ENCODE measurements around the gene MANBA.
A peak's percentile ranks its signal among the peaks of the same experiment; 100 is the strongest.

MANBA gene

DNA sequence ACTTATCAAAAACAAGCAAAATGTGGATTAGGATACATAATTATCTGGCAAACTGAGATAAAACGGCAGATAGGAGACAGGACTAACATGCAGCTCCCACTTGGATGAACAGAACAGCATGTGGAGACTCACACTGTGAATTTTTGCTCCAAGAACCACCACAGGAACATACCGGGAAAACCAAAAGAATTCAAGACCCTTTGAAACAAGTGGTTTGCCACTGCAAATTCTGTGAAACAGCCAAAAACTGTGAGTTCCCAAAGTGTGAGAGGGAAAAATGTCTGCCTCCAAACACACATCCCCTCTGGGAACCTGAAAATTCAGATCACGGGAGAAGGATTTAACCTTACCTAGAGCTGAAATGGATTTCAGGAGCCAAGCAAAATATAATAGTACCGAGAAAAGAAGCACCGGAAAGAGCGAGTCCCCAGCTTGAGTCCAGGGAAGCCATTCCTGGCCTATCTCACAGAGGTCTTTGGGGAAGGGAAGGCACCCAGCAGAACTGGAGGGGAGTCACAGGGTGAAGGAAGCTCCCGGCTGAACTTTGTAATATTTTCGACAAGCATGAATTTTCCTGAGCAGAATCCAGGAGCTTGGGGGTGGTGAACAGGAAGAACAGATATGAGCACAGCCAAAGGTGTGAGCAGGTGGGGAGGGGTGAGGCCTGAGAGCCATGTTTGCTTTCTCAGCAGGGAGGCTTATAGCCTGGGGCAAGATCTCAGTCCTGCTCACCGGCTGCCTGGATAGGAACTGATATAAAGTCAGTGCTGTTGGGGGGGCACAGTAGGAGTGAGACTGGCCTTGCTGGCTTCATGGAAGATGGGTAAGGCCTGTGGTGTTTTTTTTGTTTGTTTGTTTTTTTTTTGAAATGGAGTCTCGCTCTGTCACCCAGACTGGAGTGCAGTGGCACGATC, 23.9 kb downstream of the MANBA start:
- 98% methylated on average over 8 of the region's 11 CpGs for WGBS (ENCODE audit: insufficient coverage)
- no peak overlapping the region for H3K27ac ChIP-seq (ENCODE audit: insufficient read depth in 1 of 2, low read depth in 1 of 2, low read length in 2 of 2, poor library complexity in 1 of 2, severe bottlenecking in 2 of 2)
- H3K4me1 ChIP-seq (ENCODE audit: control extremely low read depth in 1 of 4, control insufficient read depth in 4 of 4, insufficient read depth in 4 of 4, low read length in 3 of 4), result peaks cover 0 to 18% (median 14%) of the 10 kb centered on the region in 4 experiments
- ChIA-PET CTCF (interaction anchor here (0.6 to 2.8 kb wide), 2 partner anchors 12 to 1415 kb away, joined by 3 to 8 read pairs; no protein-coding TSS in a partner anchor), POLR2A (no interaction called here)
- H3K27me3 ChIP-seq (replicated peaks in 2 of 5; ENCODE audit: control insufficient read depth in 4 of 5, insufficient read depth in 5 of 5, low read length in 4 of 5), result no peaks in the 10 kb centered on the region
- no peak for DNase-seq
- peaks cover 0 to 34% (median 21%) of the 10 kb centered on the region in 4 experiments for H3K36me3 ChIP-seq (ENCODE audit: control insufficient read depth in 4 of 4, insufficient read depth in 4 of 4, low read length in 3 of 4)
- H3K4me3 ChIP-seq (ENCODE audit: control insufficient read depth in 1 of 7, extremely low read depth in 1 of 7, insufficient read depth in 4 of 7, low read depth in 2 of 7, low read length in 6 of 7), result no peak overlapping the region
- peaks cover 0 to 29% (median 9%) of the 10 kb centered on the region in 5 experiments for H3K9me3 ChIP-seq (ENCODE audit: control extremely low read depth in 1 of 5, control insufficient read depth in 4 of 5, insufficient read depth in 2 of 5, low read depth in 1 of 5, low read length in 4 of 5)

DNA sequence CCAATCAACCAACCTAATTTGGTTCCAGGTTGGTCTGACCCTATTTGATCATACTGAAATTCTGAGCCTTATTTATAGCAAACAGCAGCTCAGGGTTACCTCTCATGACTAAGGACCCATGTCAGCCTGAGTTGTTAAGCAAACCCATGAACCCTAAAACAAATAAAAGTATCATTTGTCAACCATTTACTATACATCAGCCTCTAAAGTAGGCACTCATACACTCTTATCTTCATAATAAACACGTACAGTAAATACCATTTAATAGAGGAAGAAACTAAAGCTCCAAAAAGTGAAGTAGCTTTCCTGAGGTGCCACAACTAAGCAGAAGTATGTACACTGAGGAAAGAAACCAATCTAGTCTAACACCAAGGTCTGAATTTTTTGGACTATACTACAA, 25.2 kb downstream of the MANBA start:
- peak in 2 of 3 donors; percentile 43 to 47 for DNase-seq
- CTCF ChIA-PET, result interaction anchor here (1.4 to 2.8 kb wide), 3 partner anchors 10 to 25 kb away, joined by 3 to 8 read pairs (median 5); partner anchors contain the start of gene MANBA
- Histone ChIP-seq H3K9me3 (ENCODE audit: control extremely low read depth in 1 of 5, control insufficient read depth in 4 of 5, insufficient read depth in 2 of 5, low read depth in 1 of 5, low read length in 4 of 5) (peaks cover 0 to 36% (median 20%) of the 10 kb centered on the region in 5 experiments), H3K27ac (ENCODE audit: insufficient read depth in 1 of 2, low read depth in 1 of 2, low read length in 2 of 2, poor library complexity in 1 of 2, severe bottlenecking in 2 of 2) (peak overlapping the region in 1 of 2 experiments; percentile 65), H3K4me1 (ENCODE audit: control extremely low read depth in 1 of 4, control insufficient read depth in 4 of 4, insufficient read depth in 4 of 4, low read length in 3 of 4) (peaks cover 0 to 18% (median 14%) of the 10 kb centered on the region in 4 experiments), H3K36me3 (ENCODE audit: control insufficient read depth in 4 of 4, insufficient read depth in 4 of 4, low read length in 3 of 4) (peaks cover 0 to 41% (median 31%) of the 10 kb centered on the region in 4 experiments), H3K27me3 (replicated peaks in 2 of 5; ENCODE audit: control insufficient read depth in 4 of 5, insufficient read depth in 5 of 5, low read length in 4 of 5) (no peaks in the 10 kb centered on the region), H3K4me3 (ENCODE audit: control insufficient read depth in 1 of 7, extremely low read depth in 1 of 7, insufficient read depth in 4 of 7, low read depth in 2 of 7, low read length in 6 of 7) (no peak overlapping the region)
- WGBS (ENCODE audit: insufficient coverage), result 83% methylated on average over 1 of the region's 1 CpG
- POLR2A ChIA-PET, result interaction anchor here (1.2 to 1.9 kb wide), 2 partner anchors 25 to 88 kb away, joined by 3 to 4 read pairs; partner anchors contain the start of gene MANBA

DNA sequence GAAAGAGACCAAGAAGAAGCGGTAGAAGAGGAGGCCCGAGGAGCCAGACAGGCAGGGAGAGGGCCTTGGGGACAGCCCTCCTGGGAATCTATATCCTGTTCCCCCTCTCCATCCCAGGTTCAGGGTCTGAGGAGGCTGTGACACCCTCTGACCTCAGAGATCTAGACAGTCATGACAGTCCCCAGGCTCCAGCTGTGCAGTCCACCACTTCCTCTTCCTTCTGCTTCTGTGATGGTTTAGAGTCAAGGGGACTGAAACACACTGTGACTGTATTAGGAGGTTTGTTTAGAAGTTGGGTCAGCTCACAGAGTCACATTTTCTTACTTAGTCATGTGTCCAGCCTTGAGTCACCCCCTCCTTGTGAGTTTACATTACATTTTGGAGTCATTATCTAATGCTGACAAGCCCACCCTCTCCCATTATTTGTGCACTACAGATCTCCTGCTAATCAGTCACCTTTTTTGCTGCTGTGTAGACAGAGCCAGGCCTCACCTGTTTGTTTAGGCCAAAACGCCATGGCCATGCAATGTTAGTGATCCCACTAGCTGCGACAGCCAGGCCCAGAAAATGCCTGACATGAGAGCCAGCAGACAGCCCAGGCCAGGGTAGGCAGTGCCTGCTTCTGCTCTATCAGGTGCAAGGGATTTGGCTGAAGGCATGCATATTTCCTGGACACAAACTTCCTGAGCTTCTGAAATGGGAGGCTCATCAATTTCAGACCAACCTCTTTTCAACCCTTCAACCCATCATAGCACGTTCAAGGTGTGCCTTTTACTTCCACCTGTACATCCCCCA, 26.0 kb downstream of the MANBA start:
- no peak overlapping the region for H3K4me3 ChIP-seq (ENCODE audit: control insufficient read depth in 1 of 7, extremely low read depth in 1 of 7, insufficient read depth in 4 of 7, low read depth in 2 of 7, low read length in 6 of 7)
- POLR2A ChIA-PET, result interaction anchor here (0.8 to 1.9 kb wide), 3 partner anchors 26 to 89 kb away, joined by 3 to 4 read pairs (median 3); partner anchors contain the start of gene MANBA
- peaks cover 0 to 18% (median 14%) of the 10 kb centered on the region in 4 experiments for H3K4me1 ChIP-seq (ENCODE audit: control extremely low read depth in 1 of 4, control insufficient read depth in 4 of 4, insufficient read depth in 4 of 4, low read length in 3 of 4)
- H3K9me3 ChIP-seq (ENCODE audit: control extremely low read depth in 1 of 5, control insufficient read depth in 4 of 5, insufficient read depth in 2 of 5, low read depth in 1 of 5, low read length in 4 of 5), result peaks cover 0 to 38% (median 28%) of the 10 kb centered on the region in 5 experiments
- H3K27me3 ChIP-seq (replicated peaks in 2 of 5; ENCODE audit: control insufficient read depth in 4 of 5, insufficient read depth in 5 of 5, low read length in 4 of 5), result no peaks in the 10 kb centered on the region
- CTCF ChIA-PET, result interaction anchor here (0.8 to 1.5 kb wide), 3 partner anchors 10 to 26 kb away, joined by 3 to 5 read pairs (median 3); partner anchors contain the start of gene MANBA
- peaks cover 0 to 49% (median 34%) of the 10 kb centered on the region in 4 experiments for H3K36me3 ChIP-seq (ENCODE audit: control insufficient read depth in 4 of 4, insufficient read depth in 4 of 4, low read length in 3 of 4)
- WGBS (ENCODE audit: insufficient coverage), result 86% methylated on average over 4 of the region's 5 CpGs
- peak overlapping the region; percentile 8 to 65 for H3K27ac ChIP-seq (ENCODE audit: insufficient read depth in 1 of 2, low read depth in 1 of 2, low read length in 2 of 2, poor library complexity in 1 of 2, severe bottlenecking in 2 of 2)
- DNase-seq, result peak; percentile 37 to 95 (median 93)

DNA sequence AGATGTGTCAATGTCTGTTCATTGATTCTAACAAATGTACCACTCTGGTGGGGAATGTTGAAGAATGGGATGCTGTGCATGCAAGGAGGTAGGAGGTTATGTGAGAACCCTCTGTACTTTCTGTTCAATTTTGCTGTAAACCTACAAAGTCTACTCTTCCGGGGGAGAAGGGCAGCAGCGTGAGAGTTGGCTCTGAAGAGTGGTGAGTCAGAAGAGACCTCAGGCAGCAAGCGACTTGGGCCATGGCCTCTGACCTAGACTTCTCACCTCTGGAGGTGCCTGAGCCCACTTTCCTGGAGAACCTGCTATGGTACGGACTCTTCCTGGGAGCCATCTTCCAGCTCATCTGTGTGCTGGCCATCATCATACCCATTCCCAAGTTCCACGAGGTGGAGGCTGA, 26.7 kb downstream of the MANBA start:
- ChIA-PET POLR2A (interaction anchor here (1.9 kb wide), 1 partner anchor 27 kb away, joined by 4 read pairs; the partner anchor contains the start of gene MANBA), CTCF (interaction anchor here (1.5 kb wide), 1 partner anchor 26 kb away, joined by 5 read pairs; the partner anchor contains the start of gene MANBA)
- no peak for DNase-seq
- peaks cover 2 to 56% (median 37%) of the 10 kb centered on the region in 4 experiments for H3K36me3 ChIP-seq (ENCODE audit: control insufficient read depth in 4 of 4, insufficient read depth in 4 of 4, low read length in 3 of 4)
- no peaks in the 10 kb centered on the region for H3K27me3 ChIP-seq (replicated peaks in 2 of 5; ENCODE audit: control insufficient read depth in 4 of 5, insufficient read depth in 5 of 5, low read length in 4 of 5)
- H3K9me3 ChIP-seq (ENCODE audit: control extremely low read depth in 1 of 5, control insufficient read depth in 4 of 5, insufficient read depth in 2 of 5, low read depth in 1 of 5, low read length in 4 of 5), result peaks cover 0 to 31% (median 24%) of the 10 kb centered on the region in 5 experiments
- no peak overlapping the region for H3K4me3 ChIP-seq (ENCODE audit: control insufficient read depth in 1 of 7, extremely low read depth in 1 of 7, insufficient read depth in 4 of 7, low read depth in 2 of 7, low read length in 6 of 7)
- peak overlapping the region in 1 of 2 experiments; percentile 65 for H3K27ac ChIP-seq (ENCODE audit: insufficient read depth in 1 of 2, low read depth in 1 of 2, low read length in 2 of 2, poor library complexity in 1 of 2, severe bottlenecking in 2 of 2)
- peaks cover 0 to 18% (median 14%) of the 10 kb centered on the region in 4 experiments for H3K4me1 ChIP-seq (ENCODE audit: control extremely low read depth in 1 of 4, control insufficient read depth in 4 of 4, insufficient read depth in 4 of 4, low read length in 3 of 4)
- 81% methylated on average over 2 of the region's 5 CpGs for WGBS (ENCODE audit: insufficient coverage)

DNA sequence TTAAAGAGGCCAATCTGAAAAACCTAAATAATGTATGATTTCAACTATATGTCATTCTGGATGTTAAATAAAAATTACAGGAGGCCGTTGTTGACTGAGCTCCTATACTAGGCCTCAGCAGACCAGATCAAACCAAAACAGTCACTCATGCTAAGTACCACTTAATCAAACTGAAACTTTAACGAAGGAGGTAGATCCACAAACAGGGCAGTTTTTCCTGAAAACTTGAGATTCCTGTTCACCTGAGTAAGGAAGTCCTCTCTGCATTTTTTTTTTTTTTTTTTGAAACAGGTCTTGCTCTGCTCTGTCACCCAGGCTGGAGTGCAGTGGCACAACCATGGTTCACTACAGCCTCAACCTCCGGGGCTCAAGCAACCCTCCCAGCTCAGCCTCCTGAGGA, 27.7 kb downstream of the MANBA start:
- H3K9me3 ChIP-seq (ENCODE audit: control extremely low read depth in 1 of 5, control insufficient read depth in 4 of 5, insufficient read depth in 2 of 5, low read depth in 1 of 5, low read length in 4 of 5), result peaks cover 0 to 26% (median 25%) of the 10 kb centered on the region in 5 experiments
- H3K36me3 ChIP-seq (ENCODE audit: control insufficient read depth in 4 of 4, insufficient read depth in 4 of 4, low read length in 3 of 4), result peaks cover 2 to 54% (median 37%) of the 10 kb centered on the region in 4 experiments
- no peak overlapping the region for H3K27ac ChIP-seq (ENCODE audit: insufficient read depth in 1 of 2, low read depth in 1 of 2, low read length in 2 of 2, poor library complexity in 1 of 2, severe bottlenecking in 2 of 2)
- no CpG with 5 or more reads among the region's 3 CpGs for WGBS (ENCODE audit: insufficient coverage)
- ChIA-PET CTCF (interaction anchor here (0.6 kb wide), 1 partner anchor 42 kb away, joined by 3 read pairs; no protein-coding TSS in a partner anchor), POLR2A (interaction anchor here (0.6 kb wide), 1 partner anchor 15 kb away, joined by 3 read pairs; no protein-coding TSS in a partner anchor)
- no peak overlapping the region for H3K4me3 ChIP-seq (ENCODE audit: control insufficient read depth in 1 of 7, extremely low read depth in 1 of 7, insufficient read depth in 4 of 7, low read depth in 2 of 7, low read length in 6 of 7)
- no peak for DNase-seq
- H3K27me3 ChIP-seq (replicated peaks in 2 of 5; ENCODE audit: control insufficient read depth in 4 of 5, insufficient read depth in 5 of 5, low read length in 4 of 5), result no peaks in the 10 kb centered on the region
- H3K4me1 ChIP-seq (ENCODE audit: control extremely low read depth in 1 of 4, control insufficient read depth in 4 of 4, insufficient read depth in 4 of 4, low read length in 3 of 4), result peaks cover 0 to 18% (median 14%) of the 10 kb centered on the region in 4 experiments

DNA sequence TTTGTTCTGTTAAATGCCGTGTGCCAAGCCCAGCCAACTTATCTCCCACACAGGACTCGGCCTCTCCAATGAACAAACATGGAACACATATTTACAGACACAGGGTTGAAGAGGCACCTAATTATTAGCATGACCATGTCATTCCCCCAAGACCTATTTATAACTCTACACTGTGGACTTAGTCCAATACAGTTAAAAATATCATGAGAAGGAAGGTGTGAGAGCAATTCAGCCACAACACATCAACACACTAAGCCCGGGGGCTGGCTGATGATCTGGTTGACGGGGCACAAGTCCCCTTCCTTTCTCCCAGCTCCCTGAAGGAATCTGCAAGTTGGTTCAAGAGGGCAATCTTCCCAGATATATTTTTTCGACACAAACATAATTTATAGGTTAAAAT, 28.1 kb downstream of the MANBA start:
- Histone ChIP-seq H3K4me1 (ENCODE audit: control extremely low read depth in 1 of 4, control insufficient read depth in 4 of 4, insufficient read depth in 4 of 4, low read length in 3 of 4) (peaks cover 0 to 18% (median 14%) of the 10 kb centered on the region in 4 experiments), H3K27me3 (replicated peaks in 2 of 5; ENCODE audit: control insufficient read depth in 4 of 5, insufficient read depth in 5 of 5, low read length in 4 of 5) (no peaks in the 10 kb centered on the region), H3K36me3 (ENCODE audit: control insufficient read depth in 4 of 4, insufficient read depth in 4 of 4, low read length in 3 of 4) (peaks cover 2 to 51% (median 37%) of the 10 kb centered on the region in 4 experiments), H3K27ac (ENCODE audit: insufficient read depth in 1 of 2, low read depth in 1 of 2, low read length in 2 of 2, poor library complexity in 1 of 2, severe bottlenecking in 2 of 2) (no peak overlapping the region), H3K4me3 (ENCODE audit: control insufficient read depth in 1 of 7, extremely low read depth in 1 of 7, insufficient read depth in 4 of 7, low read depth in 2 of 7, low read length in 6 of 7) (no peak overlapping the region), H3K9me3 (ENCODE audit: control extremely low read depth in 1 of 5, control insufficient read depth in 4 of 5, insufficient read depth in 2 of 5, low read depth in 1 of 5, low read length in 4 of 5) (peaks cover 0 to 25% (median 24%) of the 10 kb centered on the region in 5 experiments)
- no peak for DNase-seq
- no CpG with 5 or more reads among the region's 5 CpGs for WGBS (ENCODE audit: insufficient coverage)
- POLR2A ChIA-PET, result no interaction called here
- CTCF ChIA-PET, result interaction anchor here (0.6 to 2.1 kb wide), 2 partner anchors 16 to 42 kb away, joined by 3 to 6 read pairs; no protein-coding TSS in a partner anchor
